Vagina (tissue), 2 donors: ENCODE measurements around the gene PRTG.

Experiments used
- CTCF ChIP-seq, 3 experiments: fragments of 450-650 bp in 2 of 3; fragments of 200-600 bp in 1 of 3; sonication (generic) in 1 of 3; IDR thresholded peaks; one replicate each; pipeline ENCODE4 v1.5.1; 2017 to 2019; ENCODE audit warnings: antibody characterized with exemption in 3 of 3, mild to moderate bottlenecking in 2 of 3, moderate library complexity in 2 of 3
- POLR2A ChIP-seq, 2 donors: fragments of 450-650 bp; IDR thresholded peaks; one replicate each; pipeline ENCODE4 v1.6.1; 2017; ENCODE audit warnings: antibody characterized with exemption in 2 of 2, mild to moderate bottlenecking in 2 of 2, moderate library complexity in 2 of 2
- POLR2AphosphoS5 ChIP-seq, 2 donors: sonication (generic); formaldehyde crosslinking; IDR thresholded peaks; one replicate each; pipeline ENCODE4 v1.9.0; 2017; ENCODE audit warnings: antibody characterized with exemption in 2 of 2, mild to moderate bottlenecking in 2 of 2, low read depth in 1 of 2; ENCODE audit not compliant: insufficient read depth in 1 of 2

DNA sequence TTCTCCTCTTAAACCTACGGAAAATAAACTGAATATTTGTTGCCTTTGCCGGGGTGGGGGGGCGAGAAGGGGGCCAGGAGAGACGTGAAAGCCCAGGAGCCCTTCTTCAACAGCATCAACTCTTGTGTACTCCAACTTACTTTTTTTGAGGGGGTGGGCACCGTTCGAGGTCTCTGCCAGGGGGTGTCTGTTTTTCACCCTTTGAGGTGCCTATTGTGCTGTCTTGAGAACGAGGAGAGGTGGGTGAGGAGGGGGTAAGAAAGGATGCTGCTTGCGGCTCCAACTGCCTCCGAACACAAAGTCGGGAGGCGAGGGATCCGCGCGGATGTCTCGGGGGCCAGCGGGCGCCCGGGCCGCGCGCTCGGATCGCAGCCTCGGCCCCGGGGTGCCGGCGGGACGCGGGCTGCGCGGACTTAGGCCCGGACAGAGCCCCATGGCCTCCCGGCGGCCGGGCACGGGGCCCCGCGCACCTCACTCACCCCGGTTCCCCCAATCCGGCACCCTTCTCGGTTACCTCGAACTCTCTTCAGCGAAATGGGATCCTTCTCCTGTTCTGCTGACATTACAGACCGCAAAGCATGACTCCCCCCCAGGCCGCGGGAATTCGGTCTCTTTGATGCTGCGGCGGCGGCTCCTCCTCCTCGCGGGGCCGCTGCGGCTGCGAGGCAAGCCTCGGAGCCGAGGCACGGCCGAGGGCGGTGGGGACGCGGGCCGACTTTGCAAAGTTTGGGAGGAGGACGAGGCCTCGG, 155.5 kb downstream of the PRTG start:
- TF ChIP-seq POLR2AphosphoS5 (IDR thresholded peaks at IDR 0.05; ENCODE audit: insufficient read depth in 1 of 2, low read depth in 1 of 2) (no peak), POLR2A (IDR thresholded peaks at IDR 0.05) (no peak), CTCF (IDR thresholded peaks at IDR 0.05) (no peak)
